ENCODE data around the gene CUBN.

Gene CUBN

DNA sequence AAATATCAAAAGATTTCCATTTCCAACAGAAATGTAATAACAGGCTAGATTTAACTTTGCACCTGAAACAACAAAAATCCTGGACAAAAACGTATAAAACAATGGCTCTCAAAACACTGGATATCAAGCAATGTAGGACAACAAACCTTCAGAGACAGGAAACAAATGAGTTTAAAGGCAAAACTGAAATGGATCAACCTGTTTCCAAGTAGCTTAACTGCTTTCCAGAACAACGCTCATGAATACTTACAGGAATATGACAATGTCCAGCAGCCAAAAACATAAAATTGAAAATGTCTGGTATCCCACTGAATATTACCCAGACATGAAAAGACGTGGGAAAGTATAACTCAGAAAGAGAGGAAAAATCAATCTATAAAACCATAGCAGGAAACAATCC is 62.8 kb downstream of the CUBN start:
- no peak for DNase-seq

DNA sequence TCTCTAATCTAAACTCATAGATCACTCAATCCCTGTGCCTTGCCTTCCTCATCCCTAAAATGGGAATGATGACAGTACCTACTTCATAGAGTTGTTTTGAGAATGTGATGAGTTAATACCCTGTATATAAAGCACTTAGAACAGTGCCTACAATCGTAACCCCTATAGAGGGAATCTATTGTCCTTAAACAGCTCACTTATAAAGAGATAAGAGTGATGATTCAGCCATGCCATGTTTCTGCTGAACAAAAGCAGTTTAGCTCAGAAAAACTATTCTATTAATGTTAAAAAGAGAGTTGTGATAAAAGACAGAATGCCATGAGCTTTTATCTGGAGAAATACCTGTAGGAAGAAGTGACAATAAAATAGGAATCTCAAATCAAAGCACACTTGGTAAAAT is 63.6 kb downstream of the CUBN start:
- DNase-seq = no peak

DNA sequence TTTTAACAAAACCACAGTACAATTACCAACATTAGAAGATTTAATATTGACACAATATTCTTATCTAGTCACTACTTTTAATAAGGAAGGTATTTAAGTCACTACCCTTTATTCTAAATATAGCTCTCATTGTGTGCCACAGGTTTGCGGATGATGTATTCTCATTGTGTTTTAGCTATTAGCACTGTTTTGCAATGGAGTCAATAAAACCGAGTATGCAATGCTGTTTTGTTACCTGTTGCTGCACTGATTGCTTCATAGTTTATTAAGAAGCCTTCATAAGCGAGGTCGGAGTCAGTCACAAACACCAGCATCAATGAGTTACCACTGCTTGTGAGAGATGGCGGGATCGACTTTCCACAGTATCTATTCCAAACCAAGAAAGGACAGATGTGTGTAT is 64.3 kb downstream of the CUBN start:
- no peak for DNase-seq

DNA sequence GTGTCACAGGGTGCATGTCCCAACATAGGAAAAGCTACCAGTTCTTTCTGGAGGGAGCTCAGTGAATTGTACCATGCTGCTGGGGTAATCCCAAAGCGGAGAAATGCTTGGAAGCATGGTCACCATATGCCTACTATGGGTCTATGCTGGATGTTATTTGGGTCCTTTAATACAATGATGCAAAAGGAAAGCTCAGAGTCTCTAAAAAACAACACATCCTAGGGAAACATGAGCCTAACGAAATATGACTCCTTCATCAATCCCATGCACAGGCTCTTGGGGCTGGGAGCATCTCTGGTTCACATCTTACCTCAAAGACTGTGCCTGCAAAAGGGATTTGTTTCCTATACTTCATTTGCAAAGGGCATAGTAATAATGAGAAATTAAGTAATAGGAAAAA is 65.2 kb downstream of the CUBN start:
- no peak for DNase-seq

DNA sequence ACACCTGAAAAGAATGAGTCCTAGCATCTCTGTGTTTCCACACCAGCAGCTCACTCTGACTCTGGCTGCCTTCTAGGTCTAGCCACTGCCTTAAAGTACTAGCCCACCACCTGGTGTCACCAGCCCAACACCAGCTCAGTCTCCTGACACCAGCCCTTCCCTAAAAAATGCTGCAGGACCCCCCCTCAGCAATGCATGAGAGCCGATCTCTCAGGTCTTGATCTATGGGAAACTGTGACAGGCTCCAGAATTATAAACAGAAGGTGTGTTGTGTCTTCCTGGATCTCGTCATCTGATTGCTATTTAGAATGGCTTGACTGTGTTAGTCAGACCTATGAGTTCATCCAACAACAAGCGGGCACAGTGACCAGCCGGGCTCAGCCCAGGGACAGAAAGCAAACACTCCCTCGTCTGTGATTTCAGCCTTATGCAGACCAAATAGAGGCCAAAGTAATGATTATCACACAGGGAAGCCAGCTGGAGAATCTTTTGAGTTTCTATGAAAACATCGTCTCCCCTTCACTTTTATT is 66.6 kb downstream of the CUBN start:
- DNase-seq = no peak

DNA sequence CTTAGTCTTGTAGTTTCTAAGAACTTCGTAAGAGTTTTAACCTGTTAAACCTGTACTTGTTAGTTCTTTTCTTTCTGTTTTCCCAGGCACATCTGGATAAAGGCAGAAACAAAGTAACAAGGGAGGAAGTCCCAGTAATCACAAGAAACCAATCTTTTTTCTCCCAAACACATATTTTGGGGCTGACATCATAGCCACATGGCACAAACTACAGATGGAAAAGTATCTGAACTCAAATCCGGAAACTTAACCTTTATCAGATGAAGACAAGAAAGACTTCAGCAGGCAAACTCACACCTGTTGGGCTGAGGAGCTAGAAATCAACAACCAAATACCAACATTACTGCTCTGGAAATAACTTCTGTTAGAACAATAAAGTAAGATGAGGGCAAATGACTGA is 67.1 kb downstream of the CUBN start:
- no peak for DNase-seq

DNA sequence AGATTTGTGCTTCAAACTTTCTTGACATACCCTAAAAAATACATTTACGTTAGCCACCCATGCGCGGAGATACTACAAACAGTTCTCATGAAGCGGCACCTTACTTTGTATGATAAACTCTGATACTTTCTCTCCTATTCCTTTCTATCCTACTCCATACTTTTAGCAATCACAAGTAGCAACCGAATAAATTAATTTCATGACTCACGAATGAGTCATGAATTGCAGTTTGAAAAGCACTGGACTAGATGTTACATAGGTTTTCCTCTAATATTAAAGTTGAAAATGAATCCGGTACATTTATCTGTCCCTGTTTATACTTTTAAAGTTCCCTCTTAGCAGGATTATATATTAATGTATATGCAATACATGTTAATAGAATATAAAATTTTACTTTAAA is 67.6 kb downstream of the CUBN start:
- peak; percentile 30 for DNase-seq

DNA sequence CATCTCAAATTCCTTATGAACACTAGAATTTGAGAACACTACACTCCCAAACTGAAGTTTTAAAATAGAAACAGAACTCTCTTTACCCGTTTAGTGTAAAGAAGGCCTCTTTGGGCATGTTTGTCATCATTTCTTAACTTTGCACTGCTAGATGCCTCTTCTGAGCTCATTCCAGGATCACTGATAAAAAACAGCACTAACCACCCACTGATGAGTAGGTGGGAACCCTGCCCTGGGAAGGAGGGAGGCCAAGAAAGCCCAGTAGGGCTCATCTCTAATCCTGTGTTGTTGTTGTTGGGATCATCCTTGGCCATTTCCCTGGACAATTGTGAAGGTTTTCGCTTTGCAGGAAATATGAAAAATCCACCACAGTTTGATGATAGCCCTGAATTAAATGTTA is 68.2 kb downstream of the CUBN start:
- no peak for DNase-seq

DNA sequence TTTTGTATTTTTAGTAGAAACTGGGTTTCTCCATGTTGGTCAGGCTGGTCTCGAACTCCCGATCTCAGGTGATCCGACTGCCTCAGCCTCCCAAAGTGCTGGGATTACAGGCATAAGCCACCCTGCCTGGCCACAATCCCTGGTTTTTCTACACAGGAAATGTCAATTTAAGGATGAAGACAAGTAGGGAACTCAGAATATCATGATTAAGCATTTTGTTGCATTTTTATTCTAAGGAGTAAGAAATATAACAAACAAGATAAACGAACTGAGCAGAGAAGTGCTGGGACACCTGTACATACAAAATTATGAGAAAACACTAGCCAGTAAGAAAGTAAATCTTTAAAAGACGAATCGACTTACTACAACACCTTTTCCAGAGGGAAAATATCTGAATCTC is 69.3 kb downstream of the CUBN start:
- no peak for DNase-seq

DNA sequence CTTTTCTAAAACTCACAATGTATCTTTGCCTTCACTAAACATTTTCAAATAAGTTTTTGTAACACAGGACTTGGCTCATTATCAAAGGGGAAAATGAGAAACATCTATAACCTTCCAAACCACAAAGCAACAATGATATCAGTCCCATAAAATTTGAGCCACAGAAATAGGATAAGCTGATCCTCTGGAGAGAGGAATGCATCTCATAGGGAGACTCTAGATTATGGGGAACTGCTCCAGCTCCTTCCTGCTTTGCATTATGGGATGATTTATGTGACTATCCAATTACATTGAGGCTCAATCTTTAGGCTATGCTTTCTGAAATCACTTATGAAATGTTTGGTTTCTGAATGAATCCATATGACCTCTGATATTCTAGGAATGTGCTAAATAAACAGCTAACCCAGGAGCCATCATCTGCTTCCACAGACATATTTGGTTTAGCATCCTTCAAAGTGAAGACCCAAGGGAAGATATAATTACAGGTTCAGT is 70.4 kb downstream of the CUBN start:
- DNase-seq = no peak

DNA sequence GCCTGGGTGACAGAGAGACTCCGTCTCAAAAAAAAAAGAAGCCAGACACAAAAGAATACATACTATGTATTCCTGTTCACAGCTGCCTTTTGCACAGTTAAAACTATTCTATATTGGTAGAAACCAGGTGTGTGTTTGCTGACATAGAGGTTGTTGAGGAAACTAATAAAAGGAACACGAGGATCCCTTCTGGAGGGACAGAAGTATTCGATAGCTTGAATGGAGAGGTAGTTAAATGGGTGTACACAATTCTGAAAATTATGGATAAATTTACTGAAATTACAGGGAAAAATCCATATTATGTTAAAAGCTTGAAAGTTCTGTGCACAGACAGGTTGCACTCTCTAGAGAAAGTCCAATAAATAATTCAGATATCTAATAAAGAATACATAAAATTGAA is 71.5 kb downstream of the CUBN start:
- no peak for DNase-seq

DNA sequence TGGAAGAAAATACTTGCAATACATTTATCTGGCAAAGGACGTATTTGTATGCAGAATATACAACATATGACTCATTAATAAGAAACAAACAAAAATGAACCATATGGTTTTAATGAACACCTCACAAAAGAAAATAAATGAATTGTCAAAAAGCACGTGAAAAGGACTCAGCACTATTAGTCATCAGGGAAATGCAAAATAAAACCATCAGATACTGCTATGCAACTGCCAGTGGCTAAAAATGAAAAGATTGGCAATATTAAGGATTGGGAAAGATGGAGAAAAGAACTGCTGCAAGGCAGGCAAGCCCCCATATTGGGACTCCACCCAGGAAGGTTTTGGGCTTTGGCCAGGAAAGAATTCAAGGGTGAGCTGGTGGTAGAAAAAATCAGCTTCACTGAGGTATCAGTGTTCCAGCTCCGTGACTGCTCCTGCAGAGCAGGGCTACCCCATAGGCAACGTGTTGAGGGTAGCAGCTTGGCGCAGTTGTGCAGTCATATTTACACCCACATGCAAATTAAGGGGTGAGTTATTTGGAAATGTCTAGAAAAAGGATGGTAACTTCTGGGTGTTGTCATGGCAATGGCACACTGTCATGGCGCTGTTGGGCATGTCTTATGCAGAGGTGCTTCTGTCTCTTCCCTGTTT is 72.7 kb downstream of the CUBN start:
- peak; percentile 47 for DNase-seq

DNA sequence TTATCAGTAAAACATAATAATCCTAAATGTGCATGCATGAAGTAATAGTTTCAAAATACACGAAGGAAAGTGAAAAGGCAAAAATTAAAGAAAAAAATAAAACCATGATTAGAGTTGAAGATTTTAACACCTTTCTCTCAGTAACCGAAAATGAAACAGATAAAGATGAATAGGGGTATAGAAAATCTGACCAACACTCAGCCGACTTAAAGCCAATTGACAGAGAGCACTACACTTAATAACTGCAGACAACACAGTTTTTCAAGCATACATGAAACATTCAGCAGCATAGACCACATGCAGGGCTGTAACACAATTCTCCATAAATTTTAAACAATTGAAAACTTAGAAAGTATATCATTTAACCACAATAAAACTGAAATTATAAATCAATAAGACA is 76.1 kb downstream of the CUBN start:
- no peak for DNase-seq

DNA sequence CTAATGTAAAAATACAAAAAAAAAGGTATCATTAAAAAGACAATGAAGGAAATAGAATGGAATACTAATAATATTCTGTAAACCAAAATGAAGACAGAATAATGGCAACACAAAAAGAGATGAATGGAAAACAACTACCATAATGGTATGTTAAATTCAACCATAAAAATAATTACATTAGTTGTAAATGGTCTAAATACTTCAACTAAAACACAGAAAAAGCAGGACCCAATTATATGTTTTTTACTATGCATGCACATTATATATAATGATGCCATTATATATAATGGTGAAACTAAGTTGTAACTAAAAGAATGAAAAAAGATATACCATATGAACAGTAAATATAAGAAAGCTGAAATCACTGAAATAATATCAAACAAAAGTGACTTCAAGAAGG is 76.5 kb downstream of the CUBN start:
- no peak for DNase-seq

DNA sequence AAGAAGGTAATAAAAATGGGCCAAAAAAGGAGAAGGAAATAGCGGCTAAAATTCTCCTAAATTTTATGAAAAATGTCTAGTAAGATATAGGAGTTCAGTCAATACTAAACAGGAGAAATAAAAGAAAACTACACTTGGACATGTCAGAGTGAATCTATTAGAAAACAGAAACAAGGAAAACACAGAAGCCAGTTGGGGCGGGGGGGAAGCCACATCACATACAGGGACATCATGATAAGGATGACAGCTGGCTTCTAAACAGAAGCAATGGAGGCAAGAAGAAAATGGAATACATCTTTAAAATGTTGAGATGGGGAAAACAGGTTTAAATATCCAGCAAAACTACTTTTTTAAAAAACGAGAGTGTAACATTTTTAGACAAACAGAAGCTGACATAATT is 77.8 kb downstream of the CUBN start:
- DNase-seq = no peak

DNA sequence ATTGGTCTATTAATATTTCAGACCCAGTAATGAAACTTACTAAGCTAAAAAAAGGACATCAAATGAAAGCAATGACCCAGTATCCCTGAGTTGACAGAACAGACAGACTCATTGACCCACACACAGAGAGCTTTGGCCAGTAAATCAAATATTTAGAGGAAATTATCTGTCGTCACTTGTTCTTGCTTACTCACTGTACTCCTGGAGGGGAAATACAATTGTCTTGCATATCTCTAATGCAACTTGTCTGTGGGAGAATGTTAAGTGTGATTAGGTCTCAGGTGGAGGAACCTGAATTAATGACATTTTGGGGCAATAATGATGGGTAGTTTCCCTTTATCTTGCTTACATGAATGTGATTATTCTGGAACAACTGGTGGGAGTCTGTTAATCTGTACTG is 80.4 kb downstream of the CUBN start:
- DNase-seq = peak; percentile 23

DNA sequence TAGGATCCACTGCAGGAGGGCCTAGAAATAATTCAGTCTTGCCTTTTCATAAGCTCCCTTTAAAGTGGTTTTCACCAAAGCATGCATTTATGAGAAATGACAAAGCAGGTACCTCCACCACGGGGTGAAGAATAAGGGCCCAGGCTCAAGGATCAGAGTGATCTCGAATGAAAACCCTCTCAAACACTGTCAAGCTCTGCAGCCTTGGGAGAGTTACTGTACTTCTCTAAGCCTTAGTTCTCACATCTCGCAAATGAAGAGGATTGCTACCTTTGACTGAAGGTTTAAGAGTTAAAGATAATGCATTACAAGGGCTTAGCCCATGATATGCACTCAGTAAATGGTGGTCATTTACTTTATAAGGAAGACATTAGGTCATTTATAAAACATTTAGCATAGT is 81.7 kb downstream of the CUBN start:
- no peak for DNase-seq

DNA sequence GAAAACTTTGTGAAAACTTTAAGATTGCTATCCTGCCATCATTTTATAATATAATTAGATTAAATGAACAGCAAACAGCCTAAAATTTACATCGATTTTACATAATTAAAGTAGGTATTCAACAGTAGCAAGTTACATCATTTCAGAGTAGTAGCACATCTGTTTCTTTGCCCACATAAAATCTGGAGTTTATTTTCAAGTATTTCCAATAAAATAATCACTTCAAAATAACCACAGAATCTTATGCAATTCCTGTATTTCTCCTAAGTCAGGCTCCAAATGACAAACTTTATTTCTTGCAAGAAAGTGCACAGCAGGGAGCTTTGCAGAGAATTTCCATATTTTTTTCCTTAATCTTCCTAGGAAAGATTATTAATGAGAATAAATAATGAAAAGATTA is 82.6 kb downstream of the CUBN start:
- no peak for DNase-seq

DNA sequence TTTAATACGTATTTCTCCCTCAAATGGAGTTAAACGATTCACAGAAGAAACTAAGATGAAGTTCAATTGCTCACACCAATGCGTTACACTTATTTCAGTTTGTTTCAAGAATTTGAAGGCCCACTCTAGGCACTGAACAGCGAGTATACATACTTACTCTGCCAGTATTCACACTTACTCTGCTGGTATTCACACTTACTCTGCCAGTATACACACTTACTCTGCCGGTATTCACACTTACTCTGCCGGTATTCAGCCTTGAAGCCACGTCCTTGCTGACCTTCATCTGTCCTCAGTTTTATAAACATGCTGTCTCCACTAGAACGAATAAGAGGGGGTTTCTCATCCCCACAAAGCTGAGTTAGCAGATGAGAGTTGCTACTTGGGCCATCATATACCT is 86.0 kb downstream of the CUBN start:
- DNase-seq = no peak

DNA sequence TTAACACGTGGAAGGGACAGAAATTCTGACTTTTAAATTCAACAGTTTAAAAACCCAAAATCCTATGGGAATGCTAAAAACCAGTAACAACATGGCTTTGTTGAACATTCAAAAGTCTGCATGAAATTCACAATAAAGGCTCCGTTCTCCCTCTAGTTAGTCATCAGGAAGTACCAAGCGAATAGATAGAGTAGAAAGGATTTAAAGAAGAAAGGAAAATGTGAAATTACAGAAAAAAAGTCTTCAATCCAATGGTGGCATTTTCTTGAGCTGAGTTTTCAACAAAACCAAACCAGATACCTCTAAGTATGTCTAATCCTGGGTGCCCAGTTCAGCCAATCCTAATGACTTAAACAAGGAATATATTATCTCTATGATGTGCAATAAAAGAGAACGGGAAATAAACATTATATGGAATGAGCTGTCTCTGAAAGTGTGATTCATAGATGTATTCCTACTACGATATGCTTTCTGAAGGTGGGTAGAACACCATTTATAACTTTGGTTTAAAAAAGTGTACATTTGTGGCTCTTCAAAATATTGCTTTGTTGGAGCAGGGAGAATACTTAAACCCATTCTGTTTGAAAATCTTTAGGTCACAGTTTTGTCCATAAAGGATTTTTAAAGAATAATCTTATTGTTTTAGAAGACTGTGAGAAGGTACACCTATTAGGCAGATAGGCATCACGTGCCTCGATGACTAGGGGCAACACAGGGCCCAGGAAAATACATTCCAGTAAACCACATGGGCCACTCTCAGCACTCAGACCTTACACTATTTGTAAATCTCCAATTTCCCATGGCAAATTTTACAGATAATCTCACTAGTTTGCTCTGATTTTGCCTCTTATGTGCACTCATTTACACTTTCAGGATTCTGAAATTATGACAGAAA is 87.7 kb downstream of the CUBN start:
- DNase-seq = no peak

DNA sequence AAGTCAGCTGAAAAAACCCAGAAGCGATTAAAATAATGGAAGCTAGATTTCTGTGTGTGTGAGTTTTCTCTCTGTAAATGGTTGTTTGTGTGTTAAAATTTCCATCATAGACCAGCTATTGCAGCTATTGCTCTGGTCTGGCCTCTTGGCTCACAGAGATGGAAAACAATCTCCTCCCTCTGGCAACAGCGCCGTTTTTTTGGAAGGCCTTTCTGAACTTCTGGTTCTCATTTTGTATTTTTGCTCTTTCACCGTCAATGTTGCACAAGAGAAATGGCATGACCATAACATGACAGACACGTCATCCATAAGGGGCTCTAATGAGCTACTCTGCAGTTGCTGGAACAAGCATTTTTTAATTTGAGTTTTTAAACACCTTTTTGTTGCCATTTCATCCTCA is 91.0 kb downstream of the CUBN start:
- DNase-seq = peak; percentile 85

DNA sequence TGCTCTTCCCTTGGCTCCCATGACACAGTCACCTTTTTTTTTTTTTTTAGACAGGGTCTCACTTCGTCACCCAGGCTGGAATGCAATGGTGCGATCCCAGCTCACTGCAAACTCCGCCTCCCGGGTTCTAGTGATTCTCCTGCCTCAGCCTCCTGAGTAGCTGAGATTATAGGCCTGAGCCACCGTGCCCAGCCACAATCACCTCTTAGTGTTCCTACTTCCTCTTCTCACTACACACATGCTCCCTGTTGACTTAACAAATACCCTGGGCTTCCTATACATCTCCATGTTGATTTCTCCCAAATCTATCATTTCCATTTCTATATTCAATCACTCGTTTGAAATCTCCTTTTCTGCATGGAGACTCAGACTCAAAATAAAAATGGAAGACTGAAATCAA is 91.7 kb downstream of the CUBN start:
- no peak for DNase-seq

DNA sequence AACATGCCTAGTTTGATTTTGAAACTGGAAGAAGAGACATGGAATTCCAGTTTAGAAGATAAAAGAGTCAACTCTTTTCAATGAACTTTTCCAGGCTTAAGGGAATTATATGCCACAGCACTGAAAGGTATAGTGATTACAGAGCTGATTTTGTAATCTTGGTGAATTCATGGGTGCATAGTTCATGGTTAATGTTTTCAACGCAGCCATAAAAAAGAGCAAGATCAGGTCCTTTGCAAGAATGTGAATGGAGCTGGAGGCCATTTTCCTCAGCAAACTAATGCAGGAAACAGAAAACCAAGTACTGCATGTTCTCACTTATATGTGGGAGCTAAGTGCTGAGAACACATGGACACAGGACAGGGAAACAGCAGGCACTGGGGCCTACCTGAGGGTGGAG is 94.2 kb downstream of the CUBN start:
- DNase-seq = no peak

DNA sequence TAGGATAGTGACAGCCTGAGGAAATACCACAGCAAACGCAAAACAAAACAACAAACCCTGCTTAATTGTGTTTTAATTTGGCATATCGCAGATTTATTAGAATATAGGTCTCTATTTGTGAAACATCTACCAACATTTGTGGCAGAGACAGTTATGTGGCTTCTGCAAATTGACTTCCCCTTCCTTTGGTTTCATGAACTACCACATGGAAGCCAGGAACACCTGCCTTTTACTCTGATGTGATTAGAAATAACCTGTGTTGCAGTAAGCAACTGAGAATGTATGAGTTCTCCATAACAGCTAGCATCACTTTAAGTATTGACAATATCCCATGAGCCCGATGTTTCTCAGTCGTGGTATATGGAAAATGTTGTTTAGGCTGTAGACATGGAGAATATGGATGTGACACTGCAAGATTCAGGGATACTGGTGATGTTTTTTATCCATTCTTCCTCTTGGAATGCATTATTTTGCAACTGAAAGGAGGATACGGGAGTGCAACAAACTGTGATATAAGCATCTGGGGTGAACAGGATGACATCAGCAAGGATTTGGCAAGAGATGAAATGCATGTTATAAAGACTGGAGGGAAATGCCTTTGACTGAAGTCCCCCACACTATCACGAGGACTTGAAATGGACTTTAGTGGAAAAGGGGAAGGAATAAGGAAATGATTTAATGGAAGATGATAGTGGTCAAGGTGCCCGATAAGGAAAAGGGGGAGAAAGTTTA is 95.9 kb downstream of the CUBN start:
- DNase-seq = peak; percentile 74

Data from inflammatory macrophage treated with lipopolysaccharide for 4 hours (primary cell).